Thymus (tissue), 11 donors: Measurements from ENCODE around the gene SEC22C. TPM values are rescaled to one million over a fixed set of nuclear protein-coding genes. Genes with fewer than 3 reads are reported as not detected.

Experiments used
- DNase-seq, 9 donors: peaks; one replicate each; pipeline ENCODE4 v3.0.0-alpha.2; 2013; ENCODE audit warnings: low spot score in 9 of 9, low read depth in 6 of 9, missing footprints in 1 of 9
- H3K27ac ChIP-seq, 2 donors: one replicate each; pipeline ENCODE4 v1.5.1; 2013; ENCODE audit warnings: control low read depth in 1 of 2, low read depth in 1 of 2, low read length in 1 of 2, mild to moderate bottlenecking in 1 of 2, moderate library complexity in 1 of 2
- H3K27me3 ChIP-seq, 2 donors: one replicate each; pipeline ENCODE4 v1.5.1; 2013; ENCODE audit warnings: low read length in 1 of 2; ENCODE audit not compliant: control insufficient read depth in 2 of 2, insufficient read depth in 1 of 2
- H3K36me3 ChIP-seq, 2 donors: one replicate each; pipeline ENCODE4 v1.5.1; 2013; ENCODE audit warnings: low read length in 1 of 2, mild to moderate bottlenecking in 1 of 2, moderate library complexity in 1 of 2; ENCODE audit not compliant: control insufficient read depth in 2 of 2, insufficient read depth in 2 of 2
- H3K4me1 ChIP-seq, 2 donors: one replicate each; pipeline ENCODE4 v1.5.1; 2013; ENCODE audit warnings: low read length in 2 of 2; ENCODE audit not compliant: control insufficient read depth in 2 of 2, insufficient read depth in 2 of 2
- H3K4me3 ChIP-seq, 2 donors: one replicate each; pipeline ENCODE4 v1.5.1; 2013; ENCODE audit warnings: low read length in 2 of 2, control low read depth in 1 of 2, mild to moderate bottlenecking in 1 of 2
- H3K9me3 ChIP-seq, 2 donors: one replicate each; pipeline ENCODE4 v1.5.1; 2013; ENCODE audit warnings: low read length in 1 of 2, mild to moderate bottlenecking in 1 of 2; ENCODE audit not compliant: control insufficient read depth in 2 of 2, insufficient read depth in 1 of 2
- WGBS: extraction: QIAGEN DNeasy Blood & Tissue Kit; methylation state at CpG from one replicate; pipeline ENCODE4 v1.1.7; 2013; 5-methylcytosine and 5-hydroxymethylcytosine counted together
- polyA plus RNA-seq: library from polyadenylated mRNA; stranded (reverse); fragments of 200-250 nt; gene quantifications from one replicate; pipeline ENCODE4 v1.2.3, GENCODE V29; 2013
- total RNA-seq: library from RNA; stranded (reverse); fragments of 120-200 nt; gene quantifications from one replicate; pipeline ENCODE4 v1.2.4, GENCODE V29; 2013
- donor health status: healthy.

The SEC22C gene
- total and polyA plus RNA-seq, 2 donors, result 20.9 to 24.9 TPM

GRCh38 chr3:42520336-42520735 is 61.4 kb downstream of the SEC22C start:
- Histone ChIP-seq H3K36me3 (no peaks in the 10 kb centered on the region), H3K27ac (no peak overlapping the region), H3K4me1 (peaks cover 0 to 6% of the 10 kb centered on the region in 2 donors), H3K4me3 (no peak overlapping the region), H3K9me3 (no peaks in the 10 kb centered on the region), H3K27me3 (no peaks in the 10 kb centered on the region)
- WGBS, result 69% methylated on average over 4 of the region's 4 CpGs
- DNase-seq, result no peak

GRCh38 chr3:42519568-42519962 is 62.2 kb downstream of the SEC22C start:
- H3K9me3 ChIP-seq, result no peaks in the 10 kb centered on the region
- 97% methylated on average over 2 of the region's 2 CpGs for WGBS
- H3K4me3 ChIP-seq, result no peak overlapping the region
- no peaks in the 10 kb centered on the region for H3K4me1 ChIP-seq
- no peak overlapping the region for H3K27ac ChIP-seq
- DNase-seq, result no peak
- H3K27me3 ChIP-seq, result no peaks in the 10 kb centered on the region
- H3K36me3 ChIP-seq, result no peaks in the 10 kb centered on the region

GRCh38 chr3:42518800-42519567 is 62.8 kb downstream of the SEC22C start:
- no peaks in the 10 kb centered on the region for H3K9me3 ChIP-seq
- WGBS, result 93% methylated on average over 6 of the region's 6 CpGs
- no peak overlapping the region for H3K27ac ChIP-seq
- H3K4me3 ChIP-seq, result no peak overlapping the region
- no peaks in the 10 kb centered on the region for H3K27me3 ChIP-seq
- no peaks in the 10 kb centered on the region for H3K4me1 ChIP-seq
- peak in 2 of 9 donors; percentile 23 to 28 for DNase-seq
- H3K36me3 ChIP-seq, result no peaks in the 10 kb centered on the region

GRCh38 chr3:42517117-42517516 is 64.7 kb downstream of the SEC22C start:
- DNase-seq, result no peak
- Histone ChIP-seq H3K4me1 (no peaks in the 10 kb centered on the region), H3K27me3 (no peaks in the 10 kb centered on the region), H3K27ac (no peak overlapping the region), H3K36me3 (no peaks in the 10 kb centered on the region), H3K4me3 (no peak overlapping the region), H3K9me3 (no peaks in the 10 kb centered on the region)
- WGBS, result 89% methylated on average over 4 of the region's 4 CpGs

GRCh38 chr3:42516443-42516842 is 65.3 kb downstream of the SEC22C start:
- no peaks in the 10 kb centered on the region for H3K4me1 ChIP-seq
- no peaks in the 10 kb centered on the region for H3K36me3 ChIP-seq
- no peaks in the 10 kb centered on the region for H3K27me3 ChIP-seq
- no peak overlapping the region for H3K27ac ChIP-seq
- no peak overlapping the region for H3K4me3 ChIP-seq
- WGBS, result 97% methylated on average over 5 of the region's 5 CpGs
- no peak for DNase-seq
- H3K9me3 ChIP-seq, result no peaks in the 10 kb centered on the region

GRCh38 chr3:42515976-42516375 is 65.8 kb downstream of the SEC22C start:
- no peaks in the 10 kb centered on the region for H3K4me1 ChIP-seq
- WGBS, result 88% methylated on average over 2 of the region's 2 CpGs
- H3K9me3 ChIP-seq, result no peaks in the 10 kb centered on the region
- H3K27ac ChIP-seq, result no peak overlapping the region
- DNase-seq, result no peak
- no peaks in the 10 kb centered on the region for H3K36me3 ChIP-seq
- no peak overlapping the region for H3K4me3 ChIP-seq
- no peaks in the 10 kb centered on the region for H3K27me3 ChIP-seq

GRCh38 chr3:42515391-42515916 is 66.3 kb downstream of the SEC22C start:
- no peak for DNase-seq
- H3K27ac ChIP-seq, result peak overlapping the region in 1 of 2 donors; percentile 8
- 87% methylated on average over 12 of the region's 12 CpGs for WGBS
- no peaks in the 10 kb centered on the region for H3K4me1 ChIP-seq
- H3K4me3 ChIP-seq, result no peak overlapping the region
- no peaks in the 10 kb centered on the region for H3K27me3 ChIP-seq
- no peaks in the 10 kb centered on the region for H3K9me3 ChIP-seq
- H3K36me3 ChIP-seq, result no peaks in the 10 kb centered on the region

- no peak for DNase-seq
- Histone ChIP-seq H3K4me1 (no peaks in the 10 kb centered on the region), H3K4me3 (no peak overlapping the region), H3K9me3 (no peaks in the 10 kb centered on the region), H3K27me3 (no peaks in the 10 kb centered on the region), H3K27ac (peak overlapping the region in 1 of 2 donors; percentile 8), H3K36me3 (no peaks in the 10 kb centered on the region)
- WGBS, result 91% methylated on average over 4 of the region's 4 CpGs
Observed at GRCh38 chr3:42514876-42515275, 66.9 kb downstream of the SEC22C start.

- WGBS, result 95% methylated on average over 6 of the region's 6 CpGs
- H3K36me3 ChIP-seq, result no peaks in the 10 kb centered on the region
- H3K4me3 ChIP-seq, result no peak overlapping the region
- no peak for DNase-seq
- H3K9me3 ChIP-seq, result no peaks in the 10 kb centered on the region
- no peak overlapping the region for H3K27ac ChIP-seq
- no peaks in the 10 kb centered on the region for H3K4me1 ChIP-seq
- H3K27me3 ChIP-seq, result no peaks in the 10 kb centered on the region
Observed at GRCh38 chr3:42513521-42513920, 68.2 kb downstream of the SEC22C start.
